ENCODE results near the gene LRRC10. TPM values are rescaled to one million over a fixed set of nuclear protein-coding genes. Genes with fewer than 3 reads are reported as not detected.

The LRRC10 gene
- total RNA-seq, 3 donors from 2014 or later = not detected

GRCh38 chr12:69563166-69563762 lies 47.4 kb downstream of the LRRC10 start:
- peaks cover 3% of the 10 kb centered on the region for H3K36me3 ChIP-seq
- H3K4me3 ChIP-seq = no peak overlapping the region
- DNase-seq (ENCODE audit: low spot score in 2 of 2) = no peak
- H3K4me1 ChIP-seq = no peaks in the 10 kb centered on the region
- H3K27ac ChIP-seq = no peak overlapping the region
- intact Hi-C loops (cut with DNase I; ENCODE audit: low total_unique reads) = no loop called here
- no peaks in the 10 kb centered on the region for H3K9me3 ChIP-seq
- TF ChIP-seq POLR2A (IDR thresholded peaks at IDR 0.05) (no peak), POLR2AphosphoS5 (IDR thresholded peaks at IDR 0.05) (no peak), CTCF (IDR thresholded peaks at IDR 0.05) (no peak)
- no peaks in the 10 kb centered on the region for H3K27me3 ChIP-seq

Other genes starting within 250 kb of the LRRC10 start
- gene FRS2, start 140.5 kb downstream of the LRRC10 start, total RNA-seq = 100 to 1,000 TPM in 1 of 3 donors, 10 to 100 TPM in 2; 54.9 to 125 (median 72.4) TPM
- gene CCT2, start 25.4 kb downstream of the LRRC10 start, total RNA-seq = 100 to 1,000 TPM in 2 of 3 donors, 10 to 100 TPM in 1; 80.2 to 126 (median 123) TPM
- gene BEST3, start 88.4 kb upstream of the LRRC10 start, total RNA-seq = under 1 TPM in 1 of 3 donors, not detected in 2; 0.66 TPM
- 10 to 100 TPM; 12.5 to 45.5 (median 21.6) TPM for gene RAB3IP, start 128.0 kb upstream of the LRRC10 start, total RNA-seq
- 1 to 10 TPM in 1 of 3 donors, not detected in 2; 1.3 TPM for gene MYRFL, start 214.3 kb upstream of the LRRC10 start, total RNA-seq

All from breast epithelium (tissue), 4 donors.